Measurements from ENCODE around the gene TTC39B.
"Not testable (repeated sequence)": the region's sequence is repeated elsewhere in the genome, so short reads cannot be mapped to it uniquely, and the experiment has no call there.

Gene TTC39B

GRCh38 chr9:15306757-15307522 lies at the start of gene TTC39B:
Gene TTC39B (minus strand): TSS chr9:15307216. CDS start chr9:15307125, 91 bp downstream.
- DNase-seq: peak; percentile 84

- DNase-seq: no peak
These were observed 48.7 kb upstream of the TTC39B start for GRCh38 chr9:15355669-15356068.

- DNase-seq: no peak
These were observed 47.7 kb upstream of the TTC39B start for GRCh38 chr9:15354713-15355112.

- DNase-seq: no peak
These were observed 46.9 kb upstream of the TTC39B start for GRCh38 chr9:15353892-15354291.

- DNase-seq: no peak
These were observed 45.3 kb upstream of the TTC39B start for GRCh38 chr9:15352306-15352705.

- no peak for DNase-seq
These were observed 43.1 kb upstream of the TTC39B start for GRCh38 chr9:15349892-15350761.

GRCh38 chr9:15346837-15347236 lies 39.8 kb upstream of the TTC39B start:
- no peak for DNase-seq

- DNase-seq: no peak
These were observed 37.2 kb upstream of the TTC39B start for GRCh38 chr9:15344191-15344590.

GRCh38 chr9:15333376-15333881 lies 26.4 kb upstream of the TTC39B start:
- no peak for DNase-seq

GRCh38 chr9:15332939-15333338 lies 25.9 kb upstream of the TTC39B start:
- no peak for DNase-seq

- DNase-seq: no peak
These were observed 22.6 kb upstream of the TTC39B start for GRCh38 chr9:15329539-15330109.

GRCh38 chr9:15328946-15329345 lies 21.9 kb upstream of the TTC39B start:
- DNase-seq: no peak

- DNase-seq: not testable (repeated sequence)
These were observed 15.7 kb upstream of the TTC39B start for GRCh38 chr9:15322695-15323094.

GRCh38 chr9:15319661-15320060 lies 12.6 kb upstream of the TTC39B start:
- DNase-seq: not testable (repeated sequence)

- DNase-seq: no peak
These were observed 10.8 kb upstream of the TTC39B start for GRCh38 chr9:15317836-15318235.

- no peak for DNase-seq
These were observed 4.6 kb upstream of the TTC39B start for GRCh38 chr9:15311607-15312006.

GRCh38 chr9:15310107-15310850 lies 3.3 kb upstream of the TTC39B start:
- DNase-seq: no peak

GRCh38 chr9:15308511-15308910 lies 1.5 kb upstream of the TTC39B start:
- DNase-seq: no peak

- no peak for DNase-seq
These were observed 466 bp upstream of the TTC39B start for GRCh38 chr9:15307523-15307841.

GRCh38 chr9:15306068-15306756 lies 804 bp downstream of the TTC39B start:
- DNase-seq: no peak

- DNase-seq: no peak
These were observed 1.5 kb downstream of the TTC39B start for GRCh38 chr9:15305470-15305869.

GRCh38 chr9:15304632-15305031 lies 2.4 kb downstream of the TTC39B start:
- DNase-seq: no peak
